HG03521 (cell line): Measurements from ENCODE around the gene CST9L.
A peak's percentile ranks its signal among the peaks of the same experiment; 100 is the strongest.

ENCODE experiments used
- ATAC-seq: cut with Tn5 transposase; IDR thresholded peaks from one replicate; pipeline ENCODE4 v1.9.1; 2021; ENCODE audit warnings: mild to moderate bottlenecking, moderate library complexity; ENCODE audit not compliant: unreplicated experiment

The CST9L gene, protein sequence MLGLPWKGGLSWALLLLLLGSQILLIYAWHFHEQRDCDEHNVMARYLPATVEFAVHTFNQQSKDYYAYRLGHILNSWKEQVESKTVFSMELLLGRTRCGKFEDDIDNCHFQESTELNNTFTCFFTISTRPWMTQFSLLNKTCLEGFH

DNA sequence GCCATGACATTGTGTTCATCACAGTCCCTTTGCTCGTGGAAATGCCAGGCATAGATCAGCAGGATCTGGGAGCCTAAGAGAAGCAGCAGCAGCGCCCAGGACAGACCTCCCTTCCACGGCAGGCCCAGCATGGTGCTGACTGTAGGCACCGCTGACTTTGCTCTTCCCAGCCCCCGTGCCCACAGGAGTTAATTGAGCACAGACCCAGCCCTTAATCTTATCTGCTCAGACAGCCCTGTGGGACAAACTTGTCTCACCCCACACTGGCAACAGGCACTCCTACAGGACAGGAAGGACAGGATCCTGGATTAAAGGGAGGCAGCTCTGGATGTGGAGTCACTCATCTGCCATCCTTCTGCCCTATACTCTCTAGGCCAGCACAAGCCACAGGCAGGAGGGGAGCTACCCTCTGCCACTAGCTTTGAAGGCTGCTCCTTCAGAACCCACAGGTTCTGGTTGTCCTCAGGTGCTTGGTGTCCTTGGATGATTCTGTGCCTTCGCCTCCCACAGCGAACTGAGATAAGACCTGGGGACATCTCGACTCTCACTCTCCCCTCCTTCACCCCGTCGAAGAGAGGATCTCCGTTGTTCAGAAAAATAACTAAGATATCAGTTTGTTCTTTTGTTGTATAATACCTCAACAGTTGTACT, at the start of gene CST9L:
CST9L (minus strand) TSS at position 165 of the 651 bp plus-strand sequence; CDS start at position 131, 34 bp downstream.
- no peak for ATAC-seq

DNA sequence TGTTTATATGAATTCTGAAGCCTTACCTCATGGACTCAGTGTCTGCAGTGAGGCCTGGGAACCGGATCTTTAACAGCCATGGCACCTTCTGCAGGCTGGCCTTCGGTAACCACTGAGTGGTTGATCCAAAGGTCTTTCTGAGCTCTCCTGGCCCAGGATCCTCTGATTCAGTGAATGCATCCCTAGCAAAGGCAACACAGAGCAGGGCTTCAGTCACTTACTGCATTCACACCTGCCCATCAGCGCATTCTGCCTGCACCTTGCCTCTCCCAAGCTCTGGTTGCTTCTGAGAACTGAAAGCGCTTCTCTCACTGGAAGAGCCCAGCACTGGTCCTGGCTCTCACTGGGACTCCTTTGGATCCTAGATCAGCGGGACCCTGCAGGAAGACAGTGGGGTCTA, 45.9 kb upstream of the CST9L start:
- no peak for ATAC-seq

DNA sequence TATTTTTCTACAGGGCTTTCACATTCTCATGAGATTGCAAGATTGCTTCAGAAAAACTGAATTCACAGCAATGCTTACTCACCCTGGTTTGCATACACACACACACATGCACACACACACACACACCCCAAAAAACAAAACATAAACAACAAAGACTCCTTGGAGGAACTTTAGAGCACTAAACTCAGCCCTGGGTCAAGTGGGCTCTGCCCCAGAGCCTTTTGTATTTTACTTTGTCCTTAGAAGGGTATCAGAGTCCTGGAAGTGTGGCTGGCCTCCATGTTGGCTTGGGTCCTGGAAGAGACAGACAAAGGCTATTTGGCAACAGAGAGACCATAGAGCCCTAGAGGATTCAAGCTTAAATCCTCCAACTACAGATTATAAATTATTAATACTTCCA, 45.4 kb upstream of the CST9L start:
- ATAC-seq, result no peak

DNA sequence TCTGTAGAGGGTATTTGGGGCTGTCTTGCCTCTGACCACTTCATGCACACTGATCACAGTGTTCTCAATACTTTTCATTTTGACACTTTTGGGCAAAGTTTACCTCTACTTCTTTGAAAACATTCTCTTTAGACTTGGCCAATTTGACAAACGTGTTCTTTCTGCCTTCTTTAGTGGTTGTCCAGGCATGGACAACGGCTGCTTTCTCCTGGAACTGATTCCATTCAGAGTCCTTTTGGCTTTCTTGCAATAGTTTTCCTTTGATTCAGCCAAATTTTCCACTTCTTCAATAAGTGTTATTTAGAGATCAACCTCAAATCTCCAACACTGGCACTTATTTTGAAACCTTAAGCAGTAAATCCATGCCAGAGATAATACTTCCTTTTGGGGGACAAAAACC, 44.1 kb upstream of the CST9L start:
- no peak for ATAC-seq

DNA sequence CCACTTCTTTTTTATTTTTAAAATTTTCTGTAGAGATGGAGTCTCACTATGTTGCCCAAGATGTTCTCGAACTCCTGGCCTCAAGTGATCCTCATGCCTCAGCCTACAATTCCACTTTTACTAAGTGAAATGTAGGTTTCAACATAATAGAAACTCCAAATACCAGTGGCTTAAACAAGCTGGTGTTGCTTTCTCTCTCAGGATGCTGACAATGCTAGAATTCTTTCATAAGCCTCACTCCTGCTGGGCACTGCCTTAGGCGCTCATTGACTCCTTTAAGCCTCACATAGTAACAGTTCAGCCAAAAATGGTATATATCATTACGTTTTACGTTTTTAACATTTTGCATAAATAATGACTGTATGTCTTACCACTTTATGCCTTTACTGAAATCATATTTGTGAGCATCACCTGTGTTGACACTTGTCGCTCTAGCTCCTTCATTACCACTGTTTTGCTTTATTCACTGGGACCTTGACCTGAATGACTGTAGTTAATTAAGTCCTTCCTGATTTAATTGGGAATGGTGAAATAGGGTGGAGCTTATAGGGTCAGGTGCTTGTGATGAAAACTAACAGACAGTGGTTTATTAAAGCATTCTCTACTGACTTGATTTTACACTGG, 41.3 kb upstream of the CST9L start:
- ATAC-seq, result no peak

DNA sequence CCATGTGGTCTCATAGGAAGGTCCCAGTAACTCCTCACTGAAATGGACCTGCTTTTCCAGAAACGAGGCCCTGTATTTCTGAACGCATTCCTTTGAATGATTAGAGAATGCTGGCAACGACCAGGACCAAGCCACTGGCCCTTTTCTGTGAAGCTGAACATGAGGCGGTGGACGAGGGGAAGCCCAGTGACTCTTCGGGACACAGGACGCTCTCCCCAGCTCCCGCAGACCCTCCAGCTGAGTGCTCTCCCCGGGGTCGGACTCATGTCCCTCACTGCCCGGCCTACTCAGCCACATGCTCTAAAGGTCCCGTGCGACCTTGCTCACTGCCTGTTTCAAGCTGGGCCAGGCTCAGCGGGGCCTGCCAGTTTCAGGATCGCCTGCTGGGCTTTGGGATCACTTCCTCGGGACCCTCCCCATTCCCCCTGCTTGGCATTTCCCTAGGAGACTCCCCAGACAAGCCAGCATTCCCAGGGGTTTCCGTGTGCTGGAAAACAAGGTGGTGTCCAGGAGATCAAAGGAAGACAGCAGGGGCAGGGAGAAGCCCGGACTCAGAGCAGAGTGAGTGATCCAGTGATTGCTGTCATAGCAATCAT, 40.1 kb upstream of the CST9L start:
- no peak for ATAC-seq

DNA sequence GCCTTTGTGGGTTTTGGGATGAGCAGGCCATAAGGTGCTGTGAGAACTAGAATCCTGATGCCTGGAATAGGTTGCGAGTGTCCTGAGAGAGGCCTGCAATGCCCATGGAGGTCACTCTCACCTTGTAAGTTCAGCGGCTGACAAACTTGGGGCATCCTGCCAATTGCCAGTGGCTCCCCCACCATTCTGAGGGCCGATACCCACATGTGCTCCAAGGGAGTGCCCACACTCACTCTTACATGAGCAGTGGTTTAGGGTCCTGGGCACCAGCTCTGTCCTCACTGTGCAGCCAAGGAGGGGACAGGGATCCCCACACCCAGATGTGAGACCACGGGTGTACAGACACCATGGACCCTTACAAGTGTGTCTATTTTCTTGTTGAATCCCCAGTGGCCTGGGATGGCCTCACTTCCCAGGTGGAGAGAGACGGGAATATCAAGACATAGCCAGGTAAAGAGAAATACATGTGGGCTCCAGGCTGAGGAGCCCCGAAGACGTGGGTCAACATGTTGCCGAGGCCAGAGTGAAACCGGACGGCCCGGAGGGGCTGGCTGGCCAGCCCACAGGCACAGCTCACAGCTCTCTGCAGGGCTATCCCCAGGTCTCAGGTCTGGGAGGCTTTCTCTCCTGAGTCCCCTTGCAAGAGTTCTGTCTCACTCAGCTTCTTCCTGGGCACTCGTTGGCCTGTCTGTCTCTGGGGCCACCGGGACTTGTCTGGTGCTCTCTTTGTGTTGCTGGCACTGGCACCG, 39.4 kb upstream of the CST9L start:
- ATAC-seq, result no peak

DNA sequence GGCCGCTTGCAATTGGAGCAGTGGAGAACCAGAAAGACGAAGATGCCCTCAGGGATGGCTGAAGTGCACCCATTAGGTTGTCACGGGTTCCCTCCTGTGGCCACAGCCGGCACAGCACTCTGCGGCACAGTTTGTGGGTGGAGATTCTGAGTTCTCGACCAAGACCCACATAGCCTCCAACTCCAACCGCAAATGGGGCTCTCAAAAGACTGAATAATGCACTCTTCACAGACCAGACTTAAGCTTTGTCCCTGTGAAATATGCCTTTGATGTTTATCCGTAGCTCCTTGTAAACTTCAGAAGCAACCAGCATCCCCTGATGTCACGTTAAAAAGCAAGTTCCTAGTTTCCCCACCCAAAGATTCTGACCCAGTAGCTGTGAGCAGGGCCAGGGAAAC, 38.4 kb upstream of the CST9L start:
- ATAC-seq, result peak; percentile 88

DNA sequence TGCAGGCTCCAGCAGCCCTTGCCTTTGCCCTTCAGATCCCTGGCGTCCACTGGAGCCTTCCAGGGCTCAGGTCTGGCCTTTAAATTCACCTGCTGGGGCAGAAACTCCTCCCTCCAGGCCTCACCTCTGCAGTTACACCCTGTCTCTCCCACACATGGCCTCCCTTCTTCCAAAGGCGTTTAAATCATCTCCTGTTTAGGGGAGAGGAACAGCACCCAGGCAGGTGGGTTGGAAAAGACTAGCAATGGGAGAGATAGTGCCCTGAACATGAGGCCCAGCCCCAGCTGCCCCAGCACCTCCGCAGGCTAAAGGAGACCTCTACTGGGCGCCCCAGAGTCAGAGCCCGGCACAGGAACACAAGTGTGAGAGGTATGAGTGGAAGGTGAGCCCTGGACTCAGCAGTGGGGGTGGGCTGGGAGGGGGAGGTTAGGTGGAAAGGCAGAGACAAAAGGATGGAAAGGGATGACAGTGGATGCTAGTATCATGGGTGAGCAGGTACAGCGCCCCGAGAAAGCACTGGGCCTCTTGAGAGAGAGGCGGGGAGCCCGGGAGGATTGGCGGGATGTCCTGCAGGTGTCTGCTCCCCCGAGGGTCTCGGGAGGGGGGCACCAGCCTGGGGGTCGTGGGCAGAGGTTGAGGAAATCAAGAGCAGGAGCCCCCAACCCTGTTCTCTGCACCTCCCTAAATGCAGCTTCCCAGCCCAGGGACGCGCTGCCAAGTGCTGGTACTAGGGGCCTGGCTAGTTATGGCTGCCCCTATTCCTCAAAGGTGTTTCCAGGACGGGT, 37.8 kb upstream of the CST9L start, which contains the start of gene CST9:
CST9 (minus strand) TSS at position 51 of the 785 bp plus-strand sequence. CDS start 53 bp downstream, outside the sequence.
- no peak for ATAC-seq

DNA sequence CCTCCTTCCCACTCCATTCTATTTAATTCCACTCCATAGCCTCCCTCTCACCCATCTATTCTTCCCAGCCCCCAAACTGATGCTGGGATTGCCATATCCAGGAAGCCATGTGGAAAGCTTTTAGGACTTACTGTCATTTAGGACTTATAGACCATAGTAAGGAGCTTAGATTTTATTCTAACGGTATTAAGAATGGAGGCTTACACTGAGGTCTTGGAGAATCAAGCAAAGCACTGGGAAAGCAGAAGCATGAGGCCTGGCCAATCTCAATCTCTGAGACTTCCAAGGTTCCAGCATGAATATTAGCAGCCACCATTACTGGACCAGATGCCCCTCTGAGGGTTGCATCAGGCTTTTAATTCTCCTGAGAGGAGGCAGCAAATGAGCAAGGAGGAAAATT, 36.0 kb upstream of the CST9L start:
- no peak for ATAC-seq

DNA sequence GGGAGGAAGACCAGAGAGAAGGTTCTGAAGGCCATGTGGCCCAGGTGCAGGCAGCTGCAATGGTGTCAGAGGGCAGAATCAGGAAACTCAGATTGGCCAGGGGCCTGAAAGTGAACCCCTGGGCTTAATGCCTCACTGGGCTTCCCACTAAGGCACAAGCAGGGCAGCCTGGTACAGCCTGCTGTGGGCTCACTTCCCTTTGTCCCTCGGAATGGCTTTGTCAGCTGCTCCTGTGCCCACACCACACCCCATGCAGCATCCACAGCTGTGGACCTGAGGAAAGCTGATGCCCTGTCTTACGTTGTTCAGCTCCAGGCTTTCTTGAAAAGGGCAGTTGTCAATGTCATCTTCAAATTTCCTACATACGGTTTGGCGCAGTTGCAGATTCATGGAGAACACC, 35.0 kb upstream of the CST9L start:
- no peak for ATAC-seq

DNA sequence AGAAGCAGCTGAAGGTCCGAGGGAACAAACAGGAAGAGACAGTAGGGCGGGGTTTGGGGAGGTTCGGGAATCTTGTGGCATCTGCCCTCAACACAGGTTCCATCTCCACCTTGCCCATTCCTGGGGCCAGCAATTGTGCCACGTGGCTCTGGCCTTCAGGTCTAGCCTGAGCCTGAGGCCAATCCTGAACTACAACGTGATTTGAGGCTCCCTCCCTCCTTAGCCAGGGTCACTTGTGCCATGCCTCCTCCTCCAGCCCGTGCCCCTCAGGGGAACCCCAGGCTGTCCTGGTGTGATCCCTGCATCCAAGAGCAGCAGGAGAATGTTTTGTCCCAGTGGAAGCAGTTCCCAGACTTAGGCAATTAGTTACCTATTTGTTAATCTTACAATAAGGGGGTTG, 34.4 kb upstream of the CST9L start:
- no peak for ATAC-seq

DNA sequence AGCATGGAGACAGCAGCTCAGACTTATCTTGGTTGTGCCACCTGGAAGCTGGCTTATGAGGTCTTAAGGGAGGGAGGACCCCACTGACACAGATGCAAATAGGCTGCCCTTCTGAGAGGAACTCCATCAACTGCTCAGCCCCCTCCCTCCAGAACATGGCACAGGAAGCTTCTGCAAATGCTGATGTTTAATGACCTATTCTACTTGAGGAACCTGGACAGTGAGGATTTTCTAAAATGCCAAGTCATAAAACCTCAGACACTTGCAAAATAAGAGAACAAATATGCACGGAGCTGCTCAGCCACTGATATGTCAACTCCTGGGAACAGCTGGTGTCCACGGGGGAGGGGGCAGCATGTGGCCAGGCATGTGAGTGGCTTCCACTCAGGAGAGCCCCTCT, 34.0 kb upstream of the CST9L start:
- ATAC-seq, result no peak

DNA sequence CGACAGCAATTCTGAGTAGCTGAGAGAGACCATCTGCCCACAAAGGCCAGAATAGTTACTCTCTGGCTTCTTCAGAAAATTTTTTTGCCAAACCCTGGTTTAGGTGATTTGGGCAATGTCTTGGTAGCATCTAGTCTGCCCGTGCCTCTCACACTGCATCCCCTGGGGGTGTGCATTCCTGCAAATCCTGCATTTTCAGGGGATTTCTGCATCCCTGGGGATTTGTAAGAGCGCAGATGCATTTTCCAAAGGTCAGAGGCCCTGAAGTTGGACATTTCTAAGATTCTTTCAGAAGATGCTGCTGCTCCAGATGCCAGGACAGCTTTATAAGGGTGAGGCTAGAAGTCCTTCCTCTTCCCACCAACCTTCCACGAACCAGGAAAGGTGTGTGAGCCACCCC, 33.4 kb upstream of the CST9L start:
- ATAC-seq, result no peak

DNA sequence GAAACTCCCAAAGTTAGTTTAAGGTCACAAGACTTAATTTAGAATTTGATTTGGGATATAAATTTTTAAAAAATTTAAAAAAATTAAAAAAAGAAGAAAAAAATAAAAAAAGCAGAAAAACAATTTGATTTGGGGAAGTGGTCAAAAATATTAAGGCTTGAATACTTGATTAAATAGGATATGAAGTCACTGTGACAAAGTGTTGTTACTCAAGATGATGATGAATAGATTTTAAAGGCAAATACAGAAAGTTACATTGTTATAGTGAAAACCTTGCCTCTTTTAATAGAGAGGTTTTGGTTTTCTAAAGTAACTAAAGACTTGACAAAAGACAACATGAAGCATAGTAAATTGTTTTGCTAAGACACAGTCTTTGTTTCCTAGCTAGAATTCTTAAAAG, 30.2 kb upstream of the CST9L start:
- ATAC-seq, result no peak

DNA sequence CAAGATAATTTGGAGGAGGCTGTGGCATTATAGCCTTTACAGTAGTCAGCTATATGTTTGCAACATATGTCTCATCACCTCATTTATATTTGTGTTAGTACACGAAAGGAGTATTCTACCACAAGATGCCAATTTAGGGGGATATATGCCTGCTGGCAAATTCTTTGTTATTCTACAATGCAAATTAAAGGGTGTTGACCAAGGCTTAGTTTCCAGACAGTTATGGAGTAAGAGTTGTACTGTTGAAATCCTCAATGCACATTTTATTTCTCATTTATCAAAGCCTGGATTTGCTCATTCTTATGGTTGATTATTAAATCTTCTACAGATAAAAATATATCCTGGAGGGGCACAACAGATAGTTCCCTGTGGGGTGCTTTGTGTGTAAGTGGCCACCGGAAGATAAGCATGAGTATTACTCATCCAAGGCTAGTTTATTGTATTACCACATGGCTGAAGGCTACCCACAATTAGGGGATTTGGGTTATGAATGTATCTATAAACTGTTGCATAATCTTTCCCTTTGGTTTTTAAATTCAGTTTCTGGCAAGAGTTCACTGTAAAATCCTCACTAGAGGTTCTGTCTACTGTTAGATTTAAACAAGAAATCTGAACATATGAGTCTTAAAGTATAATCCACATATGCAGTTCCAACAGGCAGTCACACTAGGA, 28.4 kb upstream of the CST9L start:
- ATAC-seq, result no peak

DNA sequence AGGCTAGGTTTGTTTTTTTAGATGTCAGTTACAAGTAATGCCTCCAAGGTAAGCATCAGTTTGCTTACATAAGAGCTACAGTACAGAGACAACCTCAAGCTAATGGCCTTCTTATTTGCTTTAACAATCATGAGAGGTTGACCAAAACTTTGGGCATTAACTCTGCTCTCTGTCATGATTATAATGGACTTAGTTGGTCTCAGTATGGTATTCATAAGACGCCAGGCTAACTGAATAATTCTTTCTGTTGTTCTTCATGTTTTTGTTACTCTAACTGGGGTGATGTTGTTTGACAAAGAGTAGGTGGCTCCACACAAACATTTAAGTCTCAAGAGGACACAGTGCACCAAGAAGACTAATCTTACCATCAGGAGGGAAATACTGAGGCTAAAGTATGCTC, 27.7 kb upstream of the CST9L start:
- ATAC-seq, result no peak

DNA sequence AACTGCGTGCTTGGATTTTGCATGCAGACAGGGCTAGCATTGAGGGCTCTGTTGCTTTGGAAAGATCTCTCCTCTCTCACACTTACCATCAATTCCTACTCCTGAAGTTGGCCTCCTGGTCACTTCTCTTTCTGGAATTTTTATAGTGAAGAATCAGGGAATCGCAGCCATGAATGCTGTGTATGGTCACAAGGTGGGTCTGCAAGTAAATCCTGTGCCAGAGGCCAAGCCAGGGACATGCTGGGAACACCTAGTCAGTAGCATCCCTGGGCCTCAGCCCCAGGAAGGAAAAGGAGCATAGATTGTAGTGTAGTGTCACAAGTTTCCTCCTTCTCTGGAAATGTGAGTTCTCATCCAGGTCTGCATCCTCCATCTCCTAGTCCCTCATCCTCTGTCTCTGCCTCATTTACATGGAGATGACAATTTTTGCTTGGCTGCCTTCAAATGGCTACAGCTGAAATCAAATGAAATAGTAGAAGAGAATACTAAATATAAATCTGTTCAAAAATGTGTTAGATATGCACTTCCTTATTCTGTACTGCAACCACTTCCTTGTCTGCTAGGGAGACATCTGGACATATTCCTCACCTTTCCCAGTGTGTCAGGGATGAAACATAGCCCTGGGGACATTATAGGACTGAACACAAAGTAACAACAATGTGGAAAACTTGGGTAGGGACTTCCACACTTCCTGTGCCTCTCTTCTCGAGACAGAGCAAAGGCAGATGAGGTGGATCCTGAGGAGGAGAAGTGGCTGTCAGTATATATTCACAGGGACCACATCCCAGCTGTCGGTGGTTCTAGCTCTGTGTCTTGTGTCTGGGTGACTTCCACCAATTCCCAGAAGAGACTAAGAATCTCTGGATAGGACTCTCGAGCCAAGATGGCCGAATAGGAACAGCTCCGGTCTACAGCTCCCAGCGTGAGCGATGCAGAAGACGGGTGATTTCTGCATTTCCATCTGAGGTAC, 20.4 kb upstream of the CST9L start:
- ATAC-seq, result no peak

DNA sequence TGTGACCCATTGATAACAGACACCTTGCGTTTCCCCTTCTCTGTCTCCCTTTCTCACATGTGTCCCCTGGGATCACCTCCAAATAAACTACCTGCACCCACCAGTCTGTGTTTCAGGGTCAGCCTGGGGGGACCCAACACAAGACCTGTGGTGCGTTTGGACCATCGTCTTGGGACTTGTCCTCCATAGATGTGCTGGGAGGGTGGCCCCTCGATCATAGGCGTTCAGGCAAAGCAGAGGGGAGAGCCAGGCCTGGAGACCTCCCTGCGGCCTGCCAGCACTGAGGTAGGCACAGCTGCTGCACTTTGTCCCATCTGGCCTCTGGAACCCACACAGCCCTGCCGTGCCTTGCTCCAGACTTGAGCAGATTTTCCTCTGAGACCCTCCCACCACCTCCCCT, 19.3 kb upstream of the CST9L start:
- no peak for ATAC-seq
